ENCODE data around the gene CEP104.

The CEP104 gene

DNA sequence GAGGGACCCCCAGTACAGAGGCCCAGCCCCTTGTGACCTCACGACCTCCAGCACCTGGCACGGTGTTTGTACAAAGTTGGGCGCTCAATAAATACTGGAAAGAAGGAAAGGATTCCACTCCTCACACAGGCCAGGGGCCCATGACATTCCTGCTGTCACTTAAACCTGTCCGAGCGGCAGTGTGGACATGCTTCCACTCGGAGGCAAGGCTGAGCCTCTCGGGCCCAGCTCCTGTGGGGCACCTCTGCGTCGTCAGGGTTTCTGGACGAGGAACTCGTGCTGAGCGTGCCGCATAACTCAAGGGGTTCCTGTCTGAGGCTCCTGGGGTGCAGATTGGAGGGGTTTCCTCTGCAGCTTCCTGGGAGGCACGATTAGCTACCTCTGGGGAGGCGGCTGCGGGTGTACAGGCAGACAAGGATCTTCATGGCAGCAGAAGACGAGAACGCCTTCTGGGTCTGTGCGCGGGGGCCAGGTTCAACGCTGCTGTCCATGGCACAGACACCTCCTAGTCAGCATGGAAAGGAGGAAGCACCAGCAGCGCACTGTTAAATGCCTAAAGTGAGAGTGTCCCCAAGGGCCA is 88.1 kb downstream of the CEP104 start:
- no peak for DNase-seq (ENCODE audit: insufficient read length, low spot score)
- no peak for FAIRE-seq
- TF ChIP-seq, protein P1, sequence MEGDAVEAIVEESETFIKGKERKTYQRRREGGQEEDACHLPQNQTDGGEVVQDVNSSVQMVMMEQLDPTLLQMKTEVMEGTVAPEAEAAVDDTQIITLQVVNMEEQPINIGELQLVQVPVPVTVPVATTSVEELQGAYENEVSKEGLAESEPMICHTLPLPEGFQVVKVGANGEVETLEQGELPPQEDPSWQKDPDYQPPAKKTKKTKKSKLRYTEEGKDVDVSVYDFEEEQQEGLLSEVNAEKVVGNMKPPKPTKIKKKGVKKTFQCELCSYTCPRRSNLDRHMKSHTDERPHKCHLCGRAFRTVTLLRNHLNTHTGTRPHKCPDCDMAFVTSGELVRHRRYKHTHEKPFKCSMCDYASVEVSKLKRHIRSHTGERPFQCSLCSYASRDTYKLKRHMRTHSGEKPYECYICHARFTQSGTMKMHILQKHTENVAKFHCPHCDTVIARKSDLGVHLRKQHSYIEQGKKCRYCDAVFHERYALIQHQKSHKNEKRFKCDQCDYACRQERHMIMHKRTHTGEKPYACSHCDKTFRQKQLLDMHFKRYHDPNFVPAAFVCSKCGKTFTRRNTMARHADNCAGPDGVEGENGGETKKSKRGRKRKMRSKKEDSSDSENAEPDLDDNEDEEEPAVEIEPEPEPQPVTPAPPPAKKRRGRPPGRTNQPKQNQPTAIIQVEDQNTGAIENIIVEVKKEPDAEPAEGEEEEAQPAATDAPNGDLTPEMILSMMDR (IDR thresholded peaks at IDR 0.05; ENCODE audit: insufficient read depth, missing control alignments): no peak

DNA sequence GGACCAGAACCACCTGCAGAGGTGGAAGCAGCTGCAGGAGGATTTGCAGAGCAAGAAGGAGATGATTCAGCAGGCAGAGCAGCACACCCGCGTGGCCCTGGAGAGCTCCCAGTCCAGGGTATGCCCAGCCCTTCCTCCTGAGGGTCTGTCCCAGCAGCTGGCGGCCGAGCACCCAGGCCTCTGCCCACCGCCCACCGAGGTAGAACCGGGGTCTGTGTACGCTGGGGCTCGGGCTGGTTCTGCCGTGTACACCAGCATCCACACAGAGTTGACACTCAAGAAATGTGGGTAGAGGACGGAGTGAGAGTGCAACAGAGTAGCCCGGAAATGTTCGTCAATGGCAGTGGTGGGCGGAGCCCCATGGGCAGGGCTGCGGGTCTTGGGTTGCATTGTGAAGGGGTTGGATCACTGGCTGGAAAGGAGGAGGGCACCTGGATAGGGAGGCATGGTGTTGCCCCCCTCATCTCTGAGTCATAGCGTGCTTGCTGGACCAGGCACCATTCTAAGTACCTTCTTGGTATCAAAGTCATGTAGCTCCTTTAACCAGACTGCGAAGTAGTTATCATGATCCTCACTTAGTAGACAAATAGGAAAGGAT is 89.6 kb downstream of the CEP104 start:
- TF ChIP-seq, protein P1 (IDR thresholded peaks at IDR 0.05; ENCODE audit: insufficient read depth, missing control alignments): no peak
- no peak for FAIRE-seq

DNA sequence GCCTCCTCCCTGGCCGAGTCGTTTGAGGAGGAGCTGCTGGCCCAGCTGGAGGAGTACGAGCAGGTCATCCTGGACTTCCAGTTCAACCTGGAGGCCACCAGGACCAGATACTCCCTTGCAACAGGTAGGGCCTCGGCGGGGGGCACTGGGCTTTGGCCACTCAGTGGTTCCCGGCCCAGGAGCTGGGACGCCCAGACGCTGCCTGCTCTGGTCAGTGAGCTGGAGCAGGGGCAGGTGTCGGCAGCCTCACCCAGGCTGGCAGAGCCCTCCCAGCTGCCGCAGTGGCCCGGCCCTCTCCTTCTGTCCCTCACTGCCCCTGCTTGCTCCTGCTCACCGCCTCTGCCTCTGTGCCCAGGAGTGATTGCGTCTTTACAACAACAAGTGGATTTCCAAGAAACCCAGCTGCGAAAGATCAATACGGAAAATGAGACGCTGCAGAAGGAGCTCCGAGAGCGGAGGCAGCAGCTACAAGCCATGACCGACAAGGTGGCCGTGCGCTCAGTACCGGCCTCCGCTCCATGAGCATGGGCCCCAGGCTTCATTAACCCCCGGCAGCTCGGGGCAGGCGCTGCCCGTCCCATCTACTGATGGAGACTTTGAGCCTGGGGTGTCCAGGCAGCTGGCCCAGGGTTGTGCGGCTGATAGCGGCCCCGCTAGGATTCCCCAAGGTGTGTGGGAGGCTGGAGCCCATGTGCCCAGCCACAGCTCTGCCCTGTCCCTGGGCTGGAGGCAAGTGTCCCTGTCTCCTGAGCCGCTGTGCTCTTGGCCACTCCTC is 93.5 kb downstream of the CEP104 start:
- TF ChIP-seq, protein P1 (IDR thresholded peaks at IDR 0.05; ENCODE audit: insufficient read depth, missing control alignments): no peak
- FAIRE-seq: no peak
- DNase-seq (ENCODE audit: insufficient read length, low spot score): no peak

More for the DNA sequence above, 89.6 kb downstream of the CEP104 start:
- DNase-seq (ENCODE audit: insufficient read length, low spot score): no peak

DNA sequence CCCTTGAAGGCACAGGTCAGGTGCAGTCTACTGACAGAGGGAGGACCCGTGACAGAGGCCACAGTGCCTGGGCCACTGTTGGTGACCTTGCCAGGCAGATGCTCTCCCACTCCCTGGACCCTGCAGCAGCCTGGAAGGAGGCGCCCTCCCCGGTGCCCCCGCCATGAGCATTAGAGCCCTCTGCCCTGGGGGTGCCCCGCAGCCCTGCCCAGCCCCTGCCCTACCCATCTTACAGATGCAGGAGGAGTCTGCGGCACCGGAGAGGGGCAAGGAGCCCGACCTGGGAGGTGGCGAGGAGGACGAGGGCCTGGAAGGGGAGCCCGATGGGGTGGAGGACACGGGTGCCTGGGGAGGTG is 94.2 kb downstream of the CEP104 start:
- TF ChIP-seq, protein P1 (IDR thresholded peaks at IDR 0.05; ENCODE audit: insufficient read depth, missing control alignments): no peak
- DNase-seq (ENCODE audit: insufficient read length, low spot score): no peak
- no peak for FAIRE-seq

DNA sequence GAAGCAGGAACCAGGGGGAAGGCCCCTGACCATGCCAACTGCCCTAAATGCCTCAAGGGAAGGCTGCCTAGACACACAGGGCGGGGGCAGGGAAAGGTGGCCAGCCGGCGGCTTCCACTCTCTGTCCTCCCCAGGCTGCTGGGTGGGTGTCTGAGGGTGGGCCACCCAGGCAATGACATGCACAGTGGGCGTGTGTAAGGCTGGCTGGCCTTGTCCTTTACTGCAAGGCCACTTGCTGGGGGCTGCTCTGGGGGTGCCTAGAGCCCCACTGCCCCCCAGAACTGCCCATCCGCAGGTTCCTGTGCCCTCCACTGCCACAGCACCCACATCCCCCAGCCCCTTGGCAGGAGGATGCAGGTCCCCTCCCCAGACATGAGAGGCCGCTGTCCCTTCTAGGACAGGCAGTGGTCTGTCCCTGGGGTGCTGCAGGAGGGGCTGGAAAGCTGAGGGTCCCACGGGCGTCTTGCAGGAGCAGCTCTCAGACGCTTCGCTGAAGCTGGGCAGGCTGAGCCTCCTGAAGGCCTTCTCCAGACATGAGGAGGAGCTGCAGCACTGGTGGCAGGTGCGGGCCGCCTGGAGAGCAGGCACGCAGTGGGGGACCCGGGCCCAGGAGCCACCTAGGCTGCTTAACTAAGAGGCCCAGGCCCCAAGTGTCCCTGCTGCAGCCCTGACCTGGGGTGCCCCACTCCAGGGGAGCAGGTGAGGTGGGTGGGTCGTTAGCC is 94.7 kb downstream of the CEP104 start:
- FAIRE-seq (no peak), DNase-seq (ENCODE audit: insufficient read length, low spot score) (no peak)
- TF ChIP-seq, protein P1 (IDR thresholded peaks at IDR 0.05; ENCODE audit: insufficient read depth, missing control alignments): no peak

All from D721Med (cell line).